K562 (cell line): ENCODE data around the gene RAD54L. TPM values are rescaled to one million over a fixed set of nuclear protein-coding genes. Genes with fewer than 3 reads are reported as not detected.

Source experiments
- ATAC-seq: fragments of 200-7000 bp; cut with Tn5 transposase; 3 replicates; pipeline ENCODE4 v1.9.1; 2020; ENCODE audit warnings: moderate library complexity
- BruUV-seq: library from RNA; stranded (reverse); fragments of 400-500 nt; replicated peaks from 2 replicates; lab custom pipeline; 2021; lab: Mats Ljungman, UMichigan
- CTCF ChIA-PET: fragments of 300-600 bp; formaldehyde crosslinking; extraction: SDS; loops from one replicate; lab custom pipeline; 2021; ENCODE audit warnings: low intra/inter-chr PET ratio; lab: Yijun Ruan, JAX
- POLR2A ChIA-PET: fragments of 300-600, 350-650 bp; sonication (Branson Sonifier 250); formaldehyde crosslinking; extraction: SDS; loops from one replicate; lab custom pipeline; 2021; ENCODE audit warnings: antibody characterized with exemption, inconsistent platforms; lab: Yijun Ruan, JAX
- DNase-seq, 4 experiments: peaks; one replicate each; pipeline versions ENCODE4 v3.0.0 to v3.0.0-alpha.2; 2011 to 2018; ENCODE audit warnings: low spot score in 3 of 4, mixed read lengths in 3 of 4; ENCODE audit errors: extremely low read depth in 1 of 4
- FAIRE-seq: peaks from 2 replicates; lab custom pipeline; 2011; peaks lifted over from hg19 to GRCh38; lab: Jason Lieb, UNC
- H2AFZ ChIP-seq: 2 replicates; pipeline ENCODE4 v1.6.0; 2011; ENCODE audit warnings: low read depth, low read length, control low read depth, inconsistent platforms
- H3K27ac ChIP-seq: fragments of 200-600 bp; 3 replicates; pipeline ENCODE4 v1.8.0; 2011; ENCODE audit warnings: low read depth, mild to moderate bottlenecking, control low read depth, inconsistent platforms, low read length, moderate library complexity, mixed read lengths; ENCODE audit errors: extremely low read depth
- H3K27me3 ChIP-seq, 2 experiments: fragments of 300-600 bp in 1 of 2; 2 replicates in 1 of 2; 3 replicates in 1 of 2; pipeline versions ENCODE4 v1.6.0 to v1.8.0; 2011; ENCODE audit warnings: inconsistent platforms in 2 of 2, low read length in 2 of 2, mild to moderate bottlenecking in 1 of 2, mixed read lengths in 1 of 2, moderate library complexity in 1 of 2; ENCODE audit not compliant: control insufficient read depth in 2 of 2, insufficient read depth in 2 of 2
- H3K36me3 ChIP-seq: fragments of 300-600 bp; 3 replicates; pipeline ENCODE4 v1.8.0; 2011; ENCODE audit warnings: mild to moderate bottlenecking, low read length, inconsistent platforms; ENCODE audit not compliant: control insufficient read depth, insufficient read depth
- H3K4me1 ChIP-seq, 2 experiments: fragments of 200-600 bp in 1 of 2; replicated peaks in 1 of 2; 2 replicates in 1 of 2; 3 replicates in 1 of 2; pipeline versions ENCODE4 v1.5.1 to v1.8.0; 2011; ENCODE audit warnings: inconsistent platforms in 2 of 2, low read length in 2 of 2, mild to moderate bottlenecking in 1 of 2, mixed read lengths in 1 of 2, moderate library complexity in 1 of 2; ENCODE audit not compliant: control insufficient read depth in 2 of 2, insufficient read depth in 2 of 2
- H3K4me2 ChIP-seq: 2 replicates; pipeline ENCODE4 v1.6.1; 2011; ENCODE audit warnings: low read length, control low read depth, inconsistent platforms, mixed read lengths; ENCODE audit not compliant: insufficient read depth
- H3K4me3 ChIP-seq: fragments of 200-600 bp; sonication (generic), shearing (Covaris generic); 2 replicates; pipeline ENCODE4 v1.5.1; 2016; ENCODE audit warnings: control low read depth, inconsistent platforms
- H3K79me2 ChIP-seq: fragments of 200-600 bp; 3 replicates; pipeline ENCODE4 v1.8.0; 2011; ENCODE audit warnings: low read length, inconsistent platforms; ENCODE audit not compliant: control insufficient read depth, insufficient read depth
- H3K9ac ChIP-seq, 2 experiments: 2 replicates each; pipeline versions ENCODE4 v1.6.0 to v1.6.1; 2011; ENCODE audit warnings: low read depth in 2 of 2, low read length in 2 of 2, control low read depth in 1 of 2, inconsistent platforms in 1 of 2, mild to moderate bottlenecking in 1 of 2, mixed read lengths in 1 of 2; ENCODE audit not compliant: insufficient read depth in 1 of 2
- H3K9me1 ChIP-seq: one replicate; pipeline ENCODE4 v1.6.0; 2011; ENCODE audit warnings: inconsistent platforms, mild to moderate bottlenecking, low read length, moderate library complexity; ENCODE audit not compliant: control insufficient read depth, insufficient read depth
- H3K9me3 ChIP-seq: replicated peaks from 2 replicates; pipeline ENCODE4 v1.5.1; 2011; ENCODE audit warnings: low read depth, low read length, inconsistent platforms; ENCODE audit not compliant: control insufficient read depth, insufficient read depth
- H4K20me1 ChIP-seq: replicated peaks from 2 replicates; pipeline ENCODE4 v1.6.1; 2011; ENCODE audit warnings: low read length, inconsistent platforms, mixed read lengths; ENCODE audit not compliant: control insufficient read depth, insufficient read depth
- CHD2 ChIP-seq: IDR thresholded peaks from 2 replicates; pipeline ENCODE4 v1.6.1; 2011; ENCODE audit warnings: low read depth, low read length
- LEF1 ChIP-seq: fragments of 450-650 bp; IDR thresholded peaks from 2 replicates; pipeline ENCODE4 v1.6.1; 2016; ENCODE audit warnings: mild to moderate bottlenecking
- PML ChIP-seq: IDR thresholded peaks from 2 replicates; pipeline ENCODE4 v1.6.1; 2012; ENCODE audit warnings: low read length, inconsistent platforms
- POLR2A ChIP-seq: fragments of 450-650 bp; conservative IDR thresholded peaks from 2 replicates; pipeline ENCODE4 v1.6.1; 2016
- POLR2AphosphoS2 ChIP-seq: IDR thresholded peaks from 2 replicates; pipeline ENCODE4 v1.6.1; 2012; ENCODE audit warnings: low read length, improper control_type of control experiment
- POLR2B ChIP-seq: fragments of 450-650 bp; IDR thresholded peaks from 2 replicates; pipeline ENCODE4 v1.6.1; 2018; ENCODE audit warnings: low read depth; ENCODE audit not compliant: partially characterized antibody
- POLR2G ChIP-seq: fragments of 200-400 bp; formaldehyde crosslinking; IDR thresholded peaks from 2 replicates; pipeline ENCODE4 v1.6.1; 2017; ENCODE audit warnings: low read depth, mild to moderate bottlenecking, antibody characterized with exemption, low read length, moderate library complexity
- RBFOX2 ChIP-seq: fragments of 200-400 bp; formaldehyde crosslinking; IDR thresholded peaks from 2 replicates; pipeline ENCODE4 v1.6.1; 2017; ENCODE audit warnings: low read depth, mild to moderate bottlenecking, low read length, moderate library complexity
- RBM15 ChIP-seq: fragments of 200-400 bp; formaldehyde crosslinking; IDR thresholded peaks from 2 replicates; pipeline ENCODE4 v1.6.1; 2018; ENCODE audit warnings: mild to moderate bottlenecking, low read length, moderate library complexity; ENCODE audit not compliant: insufficient read depth
- RBM22 ChIP-seq: fragments of 200-400 bp; formaldehyde crosslinking; IDR thresholded peaks from 2 replicates; pipeline ENCODE4 v1.6.1; 2018; ENCODE audit warnings: low read length, low read depth; ENCODE audit not compliant: poor library complexity, severe bottlenecking
- SUPT5H ChIP-seq: fragments of 450-650 bp; IDR thresholded peaks from 2 replicates; pipeline ENCODE4 v1.6.1; 2016
- THRAP3 ChIP-seq: fragments of 450-650 bp; IDR thresholded peaks from 2 replicates; pipeline ENCODE4 v1.6.1; 2016; ENCODE audit warnings: mild to moderate bottlenecking, inconsistent platforms, borderline replicate concordance
- ZNF239 ChIP-seq: fragments of 250-450 bp; sonication (Bioruptor Pico); IDR thresholded peaks from 2 replicates; pipeline ENCODE4 v1.4.0; 2020; ENCODE audit warnings: mild to moderate bottlenecking
- WGBS: fragments of 100-300 bp; shearing (Covaris generic); methylation state at CpG from one replicate; pipeline ENCODE4 v1.1.6; 2016; ENCODE audit warnings: low coverage, mixed read lengths; ENCODE audit not compliant: insufficient coverage; ENCODE audit errors: missing lambda C conversion rate; 5-methylcytosine and 5-hydroxymethylcytosine counted together
- in situ Hi-C: fragments of 300-500 bp; cut with MboI; formaldehyde crosslinking; loops from 4 replicates; pipeline ENCODE4 v1.15.0; 2018; ENCODE audit warnings: inconsistent platforms, mixed read lengths
- intact Hi-C: fragments of 100-400 bp; cut with micrococcal nuclease; formaldehyde crosslinking; loops from 2 replicates; pipeline ENCODE4 v1.14.2; 2022
- polyA plus RNA-seq, 8 experiments: library from polyadenylated mRNA; depleted of rRNA in 4 of 8; stranded (reverse) in 5 of 8; unstranded in 3 of 8; fragments of >200 nt; fragmentation: Nextera tagmentation in 2 of 8; fragmentation: Illumina TruSeq in 1 of 8; extraction: Ambion mirVana in 2 of 8; extraction: Trizol in 1 of 8; gene quantifications; 2 replicates each; pipeline versions ENCODE4 v1.2.1 to v1.2.3, GENCODE V29; 2011 to 2014; ENCODE audit warnings: inconsistent platforms in 1 of 8, missing spikeins in 1 of 8
- total RNA-seq, 7 experiments: library from RNA; depleted of rRNA in 6 of 7; stranded (reverse); fragments of >200 nt in 6 of 7; fragmentation: Illumina TruSeq in 2 of 7; extraction: Trizol in 2 of 7; gene quantifications; 2 replicates each; pipeline versions ENCODE4 v1.2.1 to v1.2.3, GENCODE V29; 2011 to 2021; ENCODE audit warnings: low replicate concordance in 1 of 7
- TF ChIP-seq, protein P1 (sequence below): fragments of 250-450 bp; sonication (Bioruptor Pico); IDR thresholded peaks from 2 replicates; pipeline ENCODE4 v1.5.0; 2021; ENCODE audit warnings: mild to moderate bottlenecking, borderline replicate concordance
- TF ChIP-seq, protein P2 (sequence below): fragments of 450-650 bp; IDR thresholded peaks from 2 replicates; pipeline ENCODE4 v1.6.1; 2018; ENCODE audit not compliant: partially characterized antibody

The RAD54L gene
- total and polyA plus RNA-seq, 9 of the 15 experiments (the other 6 are each of a cell fraction or from before 2014, with no cell fraction given): 17.9 to 92.3 (median 37.5) TPM

DNA sequence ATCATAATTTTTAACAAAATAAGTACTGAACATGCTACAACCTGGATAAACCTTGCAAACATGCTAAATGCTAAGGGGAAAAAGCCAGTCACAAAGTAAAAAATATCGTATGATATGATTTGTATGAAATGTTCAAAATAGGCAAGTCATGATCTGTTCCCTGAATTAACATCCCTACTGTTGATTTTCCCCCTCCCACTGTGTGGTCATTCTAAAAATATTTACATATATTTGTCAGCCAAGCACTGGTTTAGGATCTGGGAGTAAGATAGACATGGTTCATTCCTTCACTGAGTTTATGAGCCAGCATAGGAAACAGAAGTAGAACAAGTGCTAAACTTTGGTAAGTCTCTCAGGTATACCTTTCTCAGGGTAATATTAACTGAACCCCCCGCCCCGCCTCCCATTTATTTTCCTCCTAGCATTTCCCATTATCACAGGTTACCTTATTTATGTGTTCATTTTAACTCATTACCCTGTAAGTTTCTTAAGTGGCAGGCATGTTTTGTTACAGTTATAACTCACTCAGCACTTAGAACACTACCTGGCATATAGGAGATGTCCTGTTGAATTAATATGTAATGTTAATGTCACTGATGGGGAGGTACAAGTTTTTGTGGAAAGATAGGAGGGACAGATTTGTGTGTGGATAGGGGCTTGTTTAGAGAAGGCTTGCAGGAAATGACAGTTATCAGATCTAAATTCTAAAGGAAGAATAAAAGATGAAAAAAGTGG lies 68.3 kb downstream of the RAD54L start:
- 87% methylated on average over 3 of the region's 3 CpGs for WGBS
- TF ChIP-seq LEF1 (peak; percentile 32; the same call in 1 of the 2 replicates), POLR2A (peak; percentile 60), CHD2 (peak; percentile 21; the same call in 1 of the 2 replicates), RBM15 (no peak), RBM22 (peak; percentile 34), ZNF239 (CRISPR knock-in tag) (no peak), POLR2AphosphoS2 (peak; percentile 94), THRAP3 (0 out of 2 replicates have a peak, but pooled peaks have one; percentile 32), PML (0 out of 2 replicates have a peak, but pooled peaks have one; percentile 32), POLR2G (0 out of 2 replicates have a peak, but pooled peaks have one; percentile 45), RBFOX2 (peak; percentile 30; the same call in 1 of the 2 replicates), SUPT5H (peak; percentile 65), POLR2B (peak; percentile 55)
- TF ChIP-seq, protein P1, sequence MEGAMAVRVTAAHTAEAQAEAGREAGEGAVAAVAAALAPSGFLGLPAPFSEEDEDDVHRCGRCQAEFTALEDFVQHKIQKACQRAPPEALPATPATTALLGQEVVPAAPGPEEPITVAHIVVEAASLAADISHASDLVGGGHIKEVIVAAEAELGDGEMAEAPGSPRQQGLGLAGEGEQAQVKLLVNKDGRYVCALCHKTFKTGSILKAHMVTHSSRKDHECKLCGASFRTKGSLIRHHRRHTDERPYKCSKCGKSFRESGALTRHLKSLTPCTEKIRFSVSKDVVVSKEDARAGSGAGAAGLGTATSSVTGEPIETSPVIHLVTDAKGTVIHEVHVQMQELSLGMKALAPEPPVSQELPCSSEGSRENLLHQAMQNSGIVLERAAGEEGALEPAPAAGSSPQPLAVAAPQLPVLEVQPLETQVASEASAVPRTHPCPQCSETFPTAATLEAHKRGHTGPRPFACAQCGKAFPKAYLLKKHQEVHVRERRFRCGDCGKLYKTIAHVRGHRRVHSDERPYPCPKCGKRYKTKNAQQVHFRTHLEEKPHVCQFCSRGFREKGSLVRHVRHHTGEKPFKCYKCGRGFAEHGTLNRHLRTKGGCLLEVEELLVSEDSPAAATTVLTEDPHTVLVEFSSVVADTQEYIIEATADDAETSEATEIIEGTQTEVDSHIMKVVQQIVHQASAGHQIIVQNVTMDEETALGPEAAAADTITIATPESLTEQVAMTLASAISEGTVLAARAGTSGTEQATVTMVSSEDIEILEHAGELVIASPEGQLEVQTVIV (CRISPR knock-in tag): 0 out of 2 replicates have a peak, but pooled peaks have one; percentile 26
- TF ChIP-seq, protein P2, sequence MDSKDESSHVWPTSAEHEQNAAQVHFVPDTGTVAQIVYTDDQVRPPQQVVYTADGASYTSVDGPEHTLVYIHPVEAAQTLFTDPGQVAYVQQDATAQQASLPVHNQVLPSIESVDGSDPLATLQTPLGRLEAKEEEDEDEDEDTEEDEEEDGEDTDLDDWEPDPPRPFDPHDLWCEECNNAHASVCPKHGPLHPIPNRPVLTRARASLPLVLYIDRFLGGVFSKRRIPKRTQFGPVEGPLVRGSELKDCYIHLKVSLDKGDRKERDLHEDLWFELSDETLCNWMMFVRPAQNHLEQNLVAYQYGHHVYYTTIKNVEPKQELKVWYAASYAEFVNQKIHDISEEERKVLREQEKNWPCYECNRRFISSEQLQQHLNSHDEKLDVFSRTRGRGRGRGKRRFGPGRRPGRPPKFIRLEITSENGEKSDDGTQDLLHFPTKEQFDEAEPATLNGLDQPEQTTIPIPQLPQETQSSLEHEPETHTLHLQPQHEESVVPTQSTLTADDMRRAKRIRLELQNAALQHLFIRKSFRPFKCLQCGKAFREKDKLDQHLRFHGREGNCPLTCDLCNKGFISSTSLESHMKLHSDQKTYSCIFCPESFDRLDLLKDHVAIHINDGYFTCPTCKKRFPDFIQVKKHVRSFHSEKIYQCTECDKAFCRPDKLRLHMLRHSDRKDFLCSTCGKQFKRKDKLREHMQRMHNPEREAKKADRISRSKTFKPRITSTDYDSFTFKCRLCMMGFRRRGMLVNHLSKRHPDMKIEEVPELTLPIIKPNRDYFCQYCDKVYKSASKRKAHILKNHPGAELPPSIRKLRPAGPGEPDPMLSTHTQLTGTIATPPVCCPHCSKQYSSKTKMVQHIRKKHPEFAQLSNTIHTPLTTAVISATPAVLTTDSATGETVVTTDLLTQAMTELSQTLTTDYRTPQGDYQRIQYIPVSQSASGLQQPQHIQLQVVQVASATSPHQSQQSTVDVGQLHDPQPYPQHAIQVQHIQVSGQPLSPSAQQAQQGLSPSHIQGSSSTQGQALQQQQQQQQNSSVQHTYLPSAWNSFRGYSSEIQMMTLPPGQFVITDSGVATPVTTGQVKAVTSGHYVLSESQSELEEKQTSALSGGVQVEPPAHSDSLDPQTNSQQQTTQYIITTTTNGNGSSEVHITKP: peak; percentile 65

More for the DNA sequence above, 68.3 kb downstream of the RAD54L start:
- H3K4me2 ChIP-seq: no peak overlapping the region
- peaks cover 61% of the 10 kb centered on the region for H3K36me3 ChIP-seq
- ChIA-PET CTCF (interaction anchor here (0.6 kb wide), 1 partner anchor 12 kb away, joined by 3 read pairs; no protein-coding TSS in a partner anchor), POLR2A (interaction anchor here (0.6 to 4.7 kb wide), 6 partner anchors 12 to 1315 kb away, joined by 3 to 33 read pairs (median 13); partner anchors contain the start of genes LRRC41, NSUN4 and UQCRH)
- intact Hi-C loops: no loop called here
- FAIRE-seq (no peak), DNase-seq (peak in 1 of 4 experiments; percentile 5), ATAC-seq (peak; percentile 44)
- TSS peak; percentile 30 for BruUV-seq
- in situ Hi-C loops: no loop called here
- peaks cover 8% of the 10 kb centered on the region for H3K79me2 ChIP-seq
- H3K9ac ChIP-seq: no peak overlapping the region
- H3K27me3 ChIP-seq: no peaks in the 10 kb centered on the region
- H3K4me3 ChIP-seq: no peak overlapping the region
- H4K20me1 ChIP-seq: peaks cover 7% of the 10 kb centered on the region; the same call in 1 of the 2 replicates
- peak overlapping the region; percentile 4; the same call in 1 of the 3 replicates for H3K27ac ChIP-seq
- no peak overlapping the region for H2AFZ ChIP-seq
- no peaks in the 10 kb centered on the region for H3K9me3 ChIP-seq
- H3K4me1 ChIP-seq: no peaks in the 10 kb centered on the region; a peak in 2 of 5 replicates
- no peaks in the 10 kb centered on the region for H3K9me1 ChIP-seq
